Transverse colon (tissue), 4 donors: Measurements from ENCODE around the gene ATF3.

ENCODE experiments used
- CTCF ChIP-seq, 5 experiments: fragments of 200-600 bp in 3 of 5; fragments of 450-650 bp in 2 of 5; sonication (generic) in 3 of 5; IDR thresholded peaks; 1 replicate in 2 of 5; 2 replicates in 3 of 5; pipeline ENCODE4 v1.5.1; 2016 to 2017; ENCODE audit warnings: antibody characterized with exemption in 5 of 5, inconsistent platforms in 3 of 5, mild to moderate bottlenecking in 2 of 5, moderate library complexity in 1 of 5
- EP300 ChIP-seq: sonication (generic); formaldehyde crosslinking; IDR thresholded peaks from one replicate; pipeline ENCODE4 v1.6.1; 2017; ENCODE audit warnings: antibody characterized with exemption, low read depth
- POLR2A ChIP-seq: fragments of 450-650 bp; IDR thresholded peaks from one replicate; pipeline ENCODE4 v1.6.1; 2016; ENCODE audit warnings: antibody characterized with exemption, mild to moderate bottlenecking, moderate library complexity
- POLR2AphosphoS5 ChIP-seq, 3 donors: sonication (generic); formaldehyde crosslinking; IDR thresholded peaks; one replicate each; pipeline ENCODE4 v1.6.1; 2016; ENCODE audit warnings: antibody characterized with exemption in 3 of 3

GRCh38 chr1:212664409-212665199, 56.0 kb downstream of the ATF3 start:
- TF ChIP-seq POLR2A: no peak
- TF ChIP-seq CTCF (IDR thresholded peaks at IDR 0.05): no peak
- TF ChIP-seq POLR2AphosphoS5 (IDR thresholded peaks at IDR 0.05): no peak
- no peak for TF ChIP-seq EP300
